GM21737 (cell line): ENCODE measurements around the gene IL10.

ENCODE experiments used
- ATAC-seq: cut with Tn5 transposase; IDR thresholded peaks from one replicate; pipeline ENCODE4 v1.9.1; 2021; ENCODE audit warnings: mild to moderate bottlenecking, moderate library complexity; ENCODE audit not compliant: unreplicated experiment

Gene IL10

GRCh38 chr1:206737729-206738201 is 34.5 kb downstream of the IL10 start:
- no peak for ATAC-seq

GRCh38 chr1:206736878-206737728 is 35.2 kb downstream of the IL10 start:
- no peak for ATAC-seq

GRCh38 chr1:206735553-206736031 is 36.7 kb downstream of the IL10 start:
- ATAC-seq: no peak

GRCh38 chr1:206734499-206735142 is 37.7 kb downstream of the IL10 start:
- ATAC-seq: no peak

- ATAC-seq: no peak
Observed at GRCh38 chr1:206732992-206733391, 39.3 kb downstream of the IL10 start.

GRCh38 chr1:206732508-206732907 is 39.8 kb downstream of the IL10 start:
- ATAC-seq: no peak

- no peak for ATAC-seq
Observed at GRCh38 chr1:206729507-206729906, 42.8 kb downstream of the IL10 start.

- no peak for ATAC-seq
Observed at GRCh38 chr1:206729050-206729449, 43.2 kb downstream of the IL10 start.

GRCh38 chr1:206728697-206728987 is 43.7 kb downstream of the IL10 start:
- ATAC-seq: no peak

GRCh38 chr1:206727981-206728696 is 44.2 kb downstream of the IL10 start:
- ATAC-seq: no peak

GRCh38 chr1:206725109-206725963 is 47.0 kb downstream of the IL10 start:
- ATAC-seq: no peak

GRCh38 chr1:206723805-206724472 is 48.4 kb downstream of the IL10 start:
- no peak for ATAC-seq

- no peak for ATAC-seq
Observed at GRCh38 chr1:206723462-206723804, 48.9 kb downstream of the IL10 start.

- ATAC-seq: no peak
Observed at GRCh38 chr1:206722751-206723461, 49.4 kb downstream of the IL10 start.

GRCh38 chr1:206721454-206721853 is 50.8 kb downstream of the IL10 start:
- no peak for ATAC-seq

GRCh38 chr1:206719169-206719839 is 53.0 kb downstream of the IL10 start:
- ATAC-seq: no peak

- no peak for ATAC-seq
Observed at GRCh38 chr1:206717674-206717989, 54.7 kb downstream of the IL10 start.
